Amniotic epithelial cell (primary cell): ENCODE measurements around the gene AGMO.

Experiments used
- DNase-seq: peaks from one replicate; pipeline ENCODE4 v3.0.0-alpha.2; 2010; ENCODE audit warnings: low read depth

The AGMO gene

GRCh38 chr7:15218261-15218660 lies 343.6 kb downstream of the AGMO start:
- no peak for DNase-seq

GRCh38 chr7:15215616-15216015 lies 346.2 kb downstream of the AGMO start:
- DNase-seq: no peak

DNA sequence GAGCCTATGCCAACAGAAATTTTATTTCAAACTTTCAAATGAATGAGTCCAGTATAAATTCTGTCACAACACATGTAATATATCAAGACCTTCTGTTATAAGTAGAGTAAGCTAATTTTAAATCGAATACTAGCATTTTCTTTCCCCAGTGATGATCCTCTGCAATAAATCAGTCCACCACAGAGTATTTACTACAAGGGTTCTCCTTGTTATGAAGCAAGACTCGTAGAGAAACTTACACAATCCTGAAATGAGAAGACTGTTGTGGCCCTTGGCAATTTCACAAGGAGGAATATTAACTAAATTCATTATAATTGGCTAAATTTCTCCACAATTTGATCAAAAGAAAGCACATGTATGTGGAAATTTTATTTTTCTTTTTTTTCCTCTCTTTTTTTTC lies 346.8 kb downstream of the AGMO start:
- DNase-seq: peak; percentile 65

DNA sequence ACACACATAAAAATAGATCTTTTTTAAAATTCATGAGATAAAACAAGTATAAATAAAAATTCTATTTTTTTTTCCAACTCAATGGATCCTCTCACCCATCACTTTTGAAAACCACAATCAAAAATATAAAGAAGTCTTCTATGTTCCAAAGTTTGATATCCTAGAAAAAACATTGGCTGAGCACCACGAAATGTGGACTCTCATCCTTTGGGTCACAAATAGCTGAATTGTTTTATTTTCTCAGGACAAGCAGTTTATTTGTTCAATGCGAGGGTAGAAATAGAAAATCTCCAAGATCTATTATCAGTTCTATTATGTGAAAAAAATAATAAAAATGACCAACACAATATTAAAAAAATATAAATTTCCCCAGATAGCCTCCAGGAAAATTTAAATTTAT lies 348.7 kb downstream of the AGMO start:
- no peak for DNase-seq

DNA sequence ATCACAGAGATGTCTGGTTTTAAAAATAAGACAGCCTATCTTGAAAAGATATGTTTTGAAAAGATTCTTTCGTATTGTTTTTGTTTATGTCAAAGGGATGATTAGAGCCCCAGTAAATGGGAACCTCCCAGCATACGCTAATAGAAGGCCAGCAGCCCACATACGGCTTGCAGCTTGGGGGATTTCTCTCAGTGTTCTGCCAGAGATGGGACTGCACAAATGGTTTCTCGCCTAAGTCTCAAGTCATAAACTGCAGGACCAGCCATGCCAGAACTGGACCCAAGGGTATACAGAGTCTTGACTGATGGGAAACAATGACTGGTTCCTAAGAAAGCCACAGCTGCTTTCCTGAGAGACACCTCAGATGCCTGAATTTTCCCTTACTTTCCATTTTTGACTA lies 352.4 kb downstream of the AGMO start:
- no peak for DNase-seq

- DNase-seq: no peak
Observed at GRCh38 chr7:15204421-15204820, 357.4 kb downstream of the AGMO start.

- DNase-seq: peak; percentile 11
Observed at GRCh38 chr7:15199482-15199881, 362.3 kb downstream of the AGMO start.

DNA sequence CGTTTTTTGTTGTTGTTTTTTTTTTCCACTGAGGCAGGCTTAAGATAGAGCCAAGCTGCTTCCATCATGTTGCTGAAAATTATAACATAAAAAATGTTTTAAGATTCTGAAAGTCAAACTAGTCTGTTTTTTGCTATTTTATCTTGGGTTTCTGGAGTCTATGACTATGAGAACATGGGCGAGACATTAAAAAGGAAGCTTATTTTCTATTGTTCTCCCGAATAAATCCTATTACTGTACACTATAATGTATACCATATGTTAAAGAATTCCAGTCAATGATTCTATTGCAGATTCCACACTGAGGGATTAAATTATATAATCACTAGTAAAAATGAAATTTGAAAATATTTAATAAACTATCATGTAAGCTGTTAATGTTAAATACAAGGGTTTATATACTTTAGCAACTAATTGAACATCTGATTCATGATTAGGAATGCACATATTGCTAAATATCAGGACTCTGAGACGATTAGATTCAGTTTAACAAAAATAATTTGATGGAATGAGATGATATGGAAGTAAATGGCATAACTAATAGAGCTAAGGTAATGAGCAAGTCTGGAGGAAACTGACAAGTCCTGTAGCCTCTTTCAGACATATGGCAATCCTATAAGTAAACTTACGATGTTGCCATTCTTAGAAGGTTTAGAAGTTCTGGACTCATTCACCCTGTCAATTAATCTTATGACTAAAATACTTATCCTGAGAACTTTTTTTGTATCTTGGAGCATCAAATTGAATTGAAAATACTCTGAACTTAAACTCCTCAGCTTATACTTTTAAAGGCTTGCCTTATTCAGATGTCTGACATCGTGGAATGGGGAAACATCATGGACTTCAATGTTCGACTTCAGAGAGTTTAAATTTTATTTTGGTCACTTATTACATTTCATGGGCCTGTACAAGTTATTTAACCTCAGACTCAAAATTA lies 364.5 kb downstream of the AGMO start:
- no peak for DNase-seq

DNA sequence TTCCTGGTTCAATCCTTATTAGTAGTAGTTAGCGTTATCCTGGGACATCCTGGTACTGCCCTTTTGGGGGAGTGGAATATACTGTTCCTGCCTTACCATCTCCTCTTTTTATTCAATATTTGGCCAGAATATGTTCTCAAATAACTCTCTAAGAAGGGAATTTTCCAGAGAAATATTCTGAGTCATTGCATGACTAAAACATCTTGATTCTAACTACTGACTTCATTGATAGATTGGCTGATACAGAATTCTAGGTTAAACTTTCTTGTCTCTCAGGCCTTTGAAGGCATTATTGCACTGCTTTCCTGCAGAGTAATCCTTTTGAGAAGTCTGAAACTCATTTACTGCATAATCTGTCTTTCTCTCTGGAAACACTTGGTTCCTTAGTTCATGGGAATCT lies 383.8 kb downstream of the AGMO start:
- no peak for DNase-seq

- no peak for DNase-seq
Observed at GRCh38 chr7:15176089-15176488, 385.7 kb downstream of the AGMO start.

DNA sequence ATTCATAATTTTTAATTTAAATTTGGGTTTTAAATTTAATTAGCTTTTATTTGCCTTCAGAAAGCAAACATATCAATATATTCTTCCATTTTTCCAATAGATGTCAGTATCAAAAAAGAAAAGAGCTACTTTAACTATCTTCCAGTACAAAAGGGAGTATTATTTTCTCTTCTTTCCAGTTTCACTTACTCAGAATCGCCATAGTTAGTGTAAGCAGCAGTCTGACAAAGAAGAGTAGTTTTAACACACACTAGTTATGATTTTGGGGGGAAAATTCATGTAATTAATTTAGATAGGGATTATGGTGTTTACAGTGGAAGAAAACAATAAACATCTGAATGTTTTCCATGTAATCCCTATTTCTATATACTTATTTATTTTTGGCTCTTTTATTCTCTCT lies 386.7 kb downstream of the AGMO start:
- DNase-seq: no peak

DNA sequence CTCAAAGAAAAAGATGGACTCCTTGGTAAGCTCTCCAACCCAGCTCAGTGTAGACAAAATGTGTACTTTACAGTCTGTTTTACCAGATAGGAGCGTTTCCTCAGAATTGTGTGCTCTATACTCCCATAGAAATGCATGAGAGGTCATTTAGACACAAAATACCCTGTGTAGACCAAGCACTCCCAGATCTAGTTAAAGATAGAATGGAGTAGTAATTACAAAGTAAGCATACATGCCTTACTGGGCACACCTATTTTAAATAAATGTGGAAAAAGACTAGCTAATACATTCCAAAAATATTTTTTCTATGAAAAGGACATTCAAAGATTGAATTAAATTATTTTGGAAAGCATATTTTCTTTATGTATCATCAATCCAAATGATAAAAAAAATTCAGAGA lies 387.3 kb downstream of the AGMO start:
- no peak for DNase-seq

- DNase-seq: no peak
Observed at GRCh38 chr7:15168489-15168888, 393.3 kb downstream of the AGMO start.

DNA sequence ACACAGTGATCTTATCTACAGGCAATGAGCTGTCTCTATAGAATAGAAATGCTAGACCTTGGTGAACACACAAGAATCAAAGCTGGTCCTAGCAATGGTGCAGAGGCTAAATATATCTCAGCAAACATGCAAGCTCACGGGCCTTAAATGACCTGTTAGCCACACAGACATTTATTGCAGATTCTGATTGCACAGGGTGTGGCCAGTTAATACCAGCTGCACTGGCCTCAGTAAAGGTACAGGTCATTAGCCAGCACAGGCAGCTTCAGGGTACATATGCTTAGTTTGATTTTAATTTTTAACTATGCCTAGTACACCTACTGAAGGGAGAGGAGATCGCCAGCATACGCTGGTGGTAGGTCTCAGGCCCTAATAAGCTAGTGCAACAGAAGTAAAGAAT lies 393.9 kb downstream of the AGMO start:
- no peak for DNase-seq

DNA sequence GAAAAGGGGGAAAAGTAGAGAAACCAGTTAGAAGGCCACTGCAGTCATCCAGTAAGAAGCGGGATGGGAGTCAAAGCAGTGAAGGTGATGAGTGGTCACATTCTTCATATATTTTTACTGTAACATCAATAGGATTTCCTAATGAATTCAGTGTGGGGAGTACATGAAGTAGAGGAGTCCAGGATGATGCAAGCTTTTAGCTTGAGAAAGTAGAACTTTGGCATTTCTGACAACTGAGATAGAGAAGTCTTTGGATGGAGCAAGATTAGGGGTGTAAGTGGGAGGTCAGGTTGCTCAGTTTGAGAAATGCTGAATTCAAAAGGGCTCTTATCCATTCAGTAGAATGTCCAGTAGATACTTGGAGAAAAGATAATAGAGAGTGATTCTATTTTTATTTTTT lies 395.2 kb downstream of the AGMO start:
- no peak for DNase-seq

DNA sequence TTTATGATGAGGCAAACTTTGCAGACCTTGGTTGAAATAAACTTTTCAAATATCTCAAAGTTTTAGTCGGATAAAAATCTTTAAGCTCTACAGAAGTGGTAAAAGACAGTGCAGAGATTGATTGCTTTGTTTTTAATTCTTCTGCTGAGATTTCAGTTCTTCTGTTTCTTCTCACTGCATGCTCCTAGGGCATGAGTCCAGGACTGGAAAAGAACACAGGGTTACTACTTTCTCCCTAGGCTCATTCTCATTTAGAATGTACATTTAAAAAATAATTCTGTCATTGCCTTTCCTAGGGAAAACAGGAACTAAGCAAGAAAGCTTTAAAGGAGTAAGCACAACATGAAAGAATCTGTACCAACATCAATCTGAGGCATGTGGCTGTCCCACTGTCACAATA lies 402.6 kb downstream of the AGMO start:
- DNase-seq: no peak

GRCh38 chr7:15158141-15158810 lies 403.5 kb downstream of the AGMO start:
- DNase-seq: no peak
